Placental epithelial cell (primary cell): ENCODE results near the gene OR6F1. TPM values are rescaled to one million over a fixed set of nuclear protein-coding genes. Genes with fewer than 3 reads are reported as not detected.

Source experiments
- total RNA-seq: library from RNA; depleted of rRNA; stranded (reverse); fragments of >200 nt; gene quantifications from 2 replicates; pipeline ENCODE4 v1.2.3, GENCODE V29; 2012

Gene OR6F1
- not detected in 2 replicates for total RNA-seq

DNA sequence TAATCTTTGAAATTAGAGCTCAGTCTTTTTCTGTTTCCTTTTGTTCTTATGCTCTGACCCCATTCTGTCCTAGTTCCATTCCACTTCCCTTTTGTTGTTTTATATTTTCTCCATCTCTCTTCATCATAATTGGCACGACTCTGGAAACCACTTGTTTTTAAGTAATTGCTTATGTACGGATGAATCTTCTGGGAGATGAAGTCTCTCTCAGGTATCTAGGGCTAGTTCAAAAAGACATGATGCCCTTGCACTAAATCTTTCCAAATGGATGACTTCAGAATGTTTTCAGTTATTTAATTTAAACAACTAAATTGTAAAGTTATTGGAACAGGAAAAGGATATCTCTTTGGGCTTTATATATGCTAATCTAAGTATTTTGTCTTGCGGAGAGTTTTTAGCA lies at the start of gene OR6F1:
OR6F1 (minus strand) TSS at position 101 of the 400 bp plus-strand sequence. CDS start 3,891 bp downstream, outside the sequence.

DNA sequence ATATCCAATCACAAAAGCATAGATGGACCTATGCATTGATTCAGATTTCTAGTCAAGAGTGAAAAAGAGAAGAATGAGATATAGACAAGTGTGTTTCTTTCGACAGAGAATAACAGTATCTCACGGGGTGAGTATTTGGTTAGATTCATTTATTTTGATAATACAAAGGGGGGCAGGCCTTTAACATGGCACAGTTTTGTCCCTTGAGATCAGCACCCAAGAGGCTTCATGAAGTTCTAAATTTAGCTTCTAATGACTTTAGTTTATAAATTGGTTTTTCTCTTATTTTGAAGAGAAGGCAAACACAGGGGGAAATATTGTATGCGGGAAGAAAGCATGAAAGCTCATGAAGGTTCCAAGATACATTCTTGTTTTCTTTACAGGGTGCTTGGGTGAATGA lies 44.0 kb upstream of the OR6F1 start, which contains the start of gene OR1C1:
OR1C1 (minus strand) TSS at position 101 of the 400 bp plus-strand sequence. CDS start 2,150 bp downstream, outside the sequence.

DNA sequence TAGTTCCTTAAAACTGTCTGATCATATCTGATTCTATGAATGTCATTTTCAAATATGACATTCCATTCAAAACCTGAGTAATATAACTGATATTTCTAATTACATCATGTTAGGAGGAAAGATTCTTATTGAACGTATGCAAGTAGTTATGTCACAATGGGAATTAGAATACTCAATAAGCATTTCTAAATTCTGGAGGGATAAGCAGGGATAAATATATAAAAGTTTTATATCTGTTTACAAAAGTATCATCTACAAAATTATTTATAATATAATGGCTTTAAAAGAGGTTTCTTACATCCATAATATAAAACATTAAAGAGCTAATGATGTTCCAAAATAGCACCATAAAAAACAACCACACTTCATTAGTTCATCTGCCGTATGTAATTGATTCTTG lies 31.6 kb upstream of the OR6F1 start, which contains the start of gene OR14A2:
OR14A2 (minus strand) TSS at position 101 of the 400 bp plus-strand sequence.

DNA sequence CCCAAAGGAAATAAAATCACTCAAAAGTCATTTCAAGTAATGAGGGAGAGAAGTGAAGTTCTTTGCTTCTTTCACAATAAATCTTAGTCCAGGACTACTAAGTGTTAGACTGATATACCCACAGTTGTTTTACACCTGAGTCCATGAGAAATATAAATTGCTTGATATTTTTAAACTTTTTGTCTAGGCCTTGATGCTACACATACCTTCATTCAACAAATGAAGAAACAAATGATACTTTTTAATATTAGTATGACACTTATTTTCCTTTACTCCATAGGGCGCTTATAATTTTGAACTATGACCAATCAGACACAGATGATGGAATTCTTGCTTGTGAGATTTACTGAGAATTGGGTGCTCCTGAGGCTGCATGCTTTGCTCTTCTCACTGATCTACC lies 21.9 kb upstream of the OR6F1 start, which contains the start of gene OR14K1:
OR14K1 (plus strand) TSS at position 301 of the 400 bp plus-strand sequence; CDS start at position 301, 0 bp downstream.

DNA sequence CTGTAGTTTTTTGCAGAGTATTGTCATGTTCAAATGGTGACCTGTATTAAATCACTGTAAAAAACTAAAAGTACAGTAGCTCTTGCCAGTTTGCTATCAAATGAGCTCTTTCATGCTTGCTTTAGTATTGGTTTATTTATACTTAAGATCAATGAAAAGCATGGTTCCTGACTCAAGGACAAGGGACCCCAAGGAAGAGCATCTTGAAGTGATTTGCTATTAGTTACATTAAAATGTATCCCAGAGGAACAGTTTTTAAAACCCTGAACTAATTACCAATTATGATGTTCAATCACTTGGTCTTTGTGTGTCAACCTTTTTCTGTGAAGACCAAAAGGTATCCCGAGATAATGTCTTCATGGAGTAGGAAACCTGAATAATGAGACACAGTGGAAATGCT lies 36.8 kb downstream of the OR6F1 start, which contains the start of gene OR13G1:
OR13G1 (minus strand) TSS at position 101 of the 400 bp plus-strand sequence. CDS start 6,698 bp downstream, outside the sequence.

Other genes starting within 250 kb of the OR6F1 start
- gene OR2C3, start 180.2 kb downstream of the OR6F1 start, total RNA-seq: under 0.01 and 0.43 TPM in 2 replicates
- under 0.01 and 0.22 TPM in 2 replicates for gene GCSAML, start 167.5 kb downstream of the OR6F1 start, total RNA-seq
- gene OR2G2, start 128.3 kb downstream of the OR6F1 start, total RNA-seq: not detected in 2 replicates
- gene OR2G3, start 111.1 kb downstream of the OR6F1 start, total RNA-seq: not detected in 2 replicates
- not detected in 2 replicates for gene OR13G1, start 36.9 kb downstream of the OR6F1 start, total RNA-seq
- not detected in 2 replicates for gene OR14K1, start 22.0 kb upstream of the OR6F1 start, total RNA-seq
- not detected in 2 replicates for gene OR14A2, start 31.5 kb upstream of the OR6F1 start, total RNA-seq
- not detected in 2 replicates for gene OR1C1, start 43.9 kb upstream of the OR6F1 start, total RNA-seq
- gene OR14A16, start 107.5 kb upstream of the OR6F1 start, total RNA-seq: not detected in 2 replicates
- not detected in 2 replicates for gene OR11L1, start 125.2 kb upstream of the OR6F1 start, total RNA-seq
- gene TRIM58, start 140.5 kb upstream of the OR6F1 start, total RNA-seq: 3.1 and 18.8 TPM in 2 replicates
- 1.6 and 6.2 TPM in 2 replicates for gene OR2W3, start 178.9 kb upstream of the OR6F1 start, total RNA-seq
- 0.98 TPM in 1 of 2 replicates, not detected in the other for gene OR2T8, start 203.6 kb upstream of the OR6F1 start, total RNA-seq
- gene OR2AJ1, start 208.2 kb upstream of the OR6F1 start, total RNA-seq: under 0.01 and 0.11 TPM in 2 replicates
- 0.39 TPM in 1 of 2 replicates, not detected in the other for gene OR2L8, start 232.2 kb upstream of the OR6F1 start, total RNA-seq
- gene OR2AK2, start 248.6 kb upstream of the OR6F1 start, total RNA-seq: not detected in 2 replicates